K562 (cell line): Measurements from ENCODE around the gene AMBRA1. TPM values are rescaled to one million over a fixed set of nuclear protein-coding genes. Genes with fewer than 3 reads are reported as not detected.
A peak's percentile ranks its signal among the peaks of the same experiment; 100 is the strongest.

Experiments
- ATAC-seq: fragments of 200-7000 bp; cut with Tn5 transposase; 3 replicates; pipeline ENCODE4 v1.9.1; 2020; ENCODE audit warnings: moderate library complexity
- BruUV-seq: library from RNA; stranded (reverse); fragments of 400-500 nt; replicated peaks from 2 replicates; lab custom pipeline; 2021; lab: Mats Ljungman, UMichigan
- CTCF ChIA-PET: fragments of 300-600 bp; formaldehyde crosslinking; extraction: SDS; loops from one replicate; lab custom pipeline; 2021; ENCODE audit warnings: low intra/inter-chr PET ratio; lab: Yijun Ruan, JAX
- POLR2A ChIA-PET: fragments of 300-600, 350-650 bp; sonication (Branson Sonifier 250); formaldehyde crosslinking; extraction: SDS; loops from one replicate; lab custom pipeline; 2021; ENCODE audit warnings: antibody characterized with exemption, inconsistent platforms; lab: Yijun Ruan, JAX
- DNase-seq, 4 experiments: peaks; one replicate each; pipeline versions ENCODE4 v3.0.0 to v3.0.0-alpha.2; 2011 to 2018; ENCODE audit warnings: low spot score in 3 of 4, mixed read lengths in 3 of 4; ENCODE audit errors: extremely low read depth in 1 of 4
- FAIRE-seq: peaks from 2 replicates; lab custom pipeline; 2011; peaks lifted over from hg19 to GRCh38; lab: Jason Lieb, UNC
- H2AFZ ChIP-seq: 2 replicates; pipeline ENCODE4 v1.6.0; 2011; ENCODE audit warnings: low read depth, low read length, control low read depth, inconsistent platforms
- H3K27ac ChIP-seq: fragments of 200-600 bp; 3 replicates; pipeline ENCODE4 v1.8.0; 2011; ENCODE audit warnings: low read depth, mild to moderate bottlenecking, control low read depth, inconsistent platforms, low read length, moderate library complexity, mixed read lengths; ENCODE audit errors: extremely low read depth
- H3K27me3 ChIP-seq, 2 experiments: fragments of 300-600 bp in 1 of 2; 2 replicates in 1 of 2; 3 replicates in 1 of 2; pipeline versions ENCODE4 v1.6.0 to v1.8.0; 2011; ENCODE audit warnings: inconsistent platforms in 2 of 2, low read length in 2 of 2, mild to moderate bottlenecking in 1 of 2, mixed read lengths in 1 of 2, moderate library complexity in 1 of 2; ENCODE audit not compliant: control insufficient read depth in 2 of 2, insufficient read depth in 2 of 2
- H3K36me3 ChIP-seq: fragments of 300-600 bp; 3 replicates; pipeline ENCODE4 v1.8.0; 2011; ENCODE audit warnings: mild to moderate bottlenecking, low read length, inconsistent platforms; ENCODE audit not compliant: control insufficient read depth, insufficient read depth
- H3K4me1 ChIP-seq, 2 experiments: fragments of 200-600 bp in 1 of 2; replicated peaks in 1 of 2; 2 replicates in 1 of 2; 3 replicates in 1 of 2; pipeline versions ENCODE4 v1.5.1 to v1.8.0; 2011; ENCODE audit warnings: inconsistent platforms in 2 of 2, low read length in 2 of 2, mild to moderate bottlenecking in 1 of 2, mixed read lengths in 1 of 2, moderate library complexity in 1 of 2; ENCODE audit not compliant: control insufficient read depth in 2 of 2, insufficient read depth in 2 of 2
- H3K4me2 ChIP-seq: 2 replicates; pipeline ENCODE4 v1.6.1; 2011; ENCODE audit warnings: low read length, control low read depth, inconsistent platforms, mixed read lengths; ENCODE audit not compliant: insufficient read depth
- H3K4me3 ChIP-seq: fragments of 200-600 bp; sonication (generic), shearing (Covaris generic); 2 replicates; pipeline ENCODE4 v1.5.1; 2016; ENCODE audit warnings: control low read depth, inconsistent platforms
- H3K79me2 ChIP-seq: fragments of 200-600 bp; 3 replicates; pipeline ENCODE4 v1.8.0; 2011; ENCODE audit warnings: low read length, inconsistent platforms; ENCODE audit not compliant: control insufficient read depth, insufficient read depth
- H3K9ac ChIP-seq, 2 experiments: 2 replicates each; pipeline versions ENCODE4 v1.6.0 to v1.6.1; 2011; ENCODE audit warnings: low read depth in 2 of 2, low read length in 2 of 2, control low read depth in 1 of 2, inconsistent platforms in 1 of 2, mild to moderate bottlenecking in 1 of 2, mixed read lengths in 1 of 2; ENCODE audit not compliant: insufficient read depth in 1 of 2
- H3K9me1 ChIP-seq: one replicate; pipeline ENCODE4 v1.6.0; 2011; ENCODE audit warnings: inconsistent platforms, mild to moderate bottlenecking, low read length, moderate library complexity; ENCODE audit not compliant: control insufficient read depth, insufficient read depth
- H3K9me3 ChIP-seq: replicated peaks from 2 replicates; pipeline ENCODE4 v1.5.1; 2011; ENCODE audit warnings: low read depth, low read length, inconsistent platforms; ENCODE audit not compliant: control insufficient read depth, insufficient read depth
- H4K20me1 ChIP-seq: replicated peaks from 2 replicates; pipeline ENCODE4 v1.6.1; 2011; ENCODE audit warnings: low read length, inconsistent platforms, mixed read lengths; ENCODE audit not compliant: control insufficient read depth, insufficient read depth
- GABPB2 ChIP-seq: fragments of 250-450 bp; sonication (Bioruptor Pico); conservative IDR thresholded peaks from 2 replicates; pipeline ENCODE4 v1.5.1; 2021; ENCODE audit warnings: mild to moderate bottlenecking
- NR4A1 ChIP-seq, 2 experiments: fragments of 250-450 bp in 1 of 2; fragments of 450-650 bp in 1 of 2; sonication (Bioruptor Pico) in 1 of 2; IDR thresholded peaks; 2 replicates each; pipeline versions ENCODE4 v1.4.0 to v1.6.1; 2016 to 2020; ENCODE audit warnings: mild to moderate bottlenecking in 2 of 2, missing compliant biosample characterization in 1 of 2, missing genetic modification characterization in 1 of 2, moderate library complexity in 1 of 2
- PTRF ChIP-seq: fragments of 450-650 bp; IDR thresholded peaks from 2 replicates; pipeline ENCODE4 v1.6.1; 2016; ENCODE audit warnings: mild to moderate bottlenecking, missing genetic modification characterization, missing compliant biosample characterization
- ZBTB33 ChIP-seq: sonication (generic); formaldehyde crosslinking; IDR thresholded peaks from 2 replicates; pipeline ENCODE4 v1.8.1; 2023; ENCODE audit warnings: mild to moderate bottlenecking, missing genetic modification reagents
- WGBS: fragments of 100-300 bp; shearing (Covaris generic); methylation state at CpG from one replicate; pipeline ENCODE4 v1.1.6; 2016; ENCODE audit warnings: low coverage, mixed read lengths; ENCODE audit not compliant: insufficient coverage; ENCODE audit errors: missing lambda C conversion rate; 5-methylcytosine and 5-hydroxymethylcytosine counted together
- in situ Hi-C: fragments of 300-500 bp; cut with MboI; formaldehyde crosslinking; loops from 4 replicates; pipeline ENCODE4 v1.15.0; 2018; ENCODE audit warnings: inconsistent platforms, mixed read lengths
- intact Hi-C: fragments of 100-400 bp; cut with micrococcal nuclease; formaldehyde crosslinking; loops from 2 replicates; pipeline ENCODE4 v1.14.2; 2022
- polyA plus RNA-seq, 8 experiments: library from polyadenylated mRNA; depleted of rRNA in 4 of 8; stranded (reverse) in 5 of 8; unstranded in 3 of 8; fragments of >200 nt; fragmentation: Nextera tagmentation in 2 of 8; fragmentation: Illumina TruSeq in 1 of 8; extraction: Ambion mirVana in 2 of 8; extraction: Trizol in 1 of 8; gene quantifications; 2 replicates each; pipeline versions ENCODE4 v1.2.1 to v1.2.3, GENCODE V29; 2011 to 2014; ENCODE audit warnings: inconsistent platforms in 1 of 8, missing spikeins in 1 of 8
- total RNA-seq, 7 experiments: library from RNA; depleted of rRNA in 6 of 7; stranded (reverse); fragments of >200 nt in 6 of 7; fragmentation: Illumina TruSeq in 2 of 7; extraction: Trizol in 2 of 7; gene quantifications; 2 replicates each; pipeline versions ENCODE4 v1.2.1 to v1.2.3, GENCODE V29; 2011 to 2021; ENCODE audit warnings: low replicate concordance in 1 of 7

The AMBRA1 gene
- total and polyA plus RNA-seq, 9 of the 15 experiments (the other 6 are each of a cell fraction or from before 2014, with no cell fraction given): 0.15 to 24.5 (median 13.0) TPM

- H3K36me3 ChIP-seq: peaks cover 87% of the 10 kb centered on the region; the same call in 2 of the 3 replicates
- H3K9me1 ChIP-seq: no peaks in the 10 kb centered on the region
- BruUV-seq: no TSS peak
- no peaks in the 10 kb centered on the region for H3K27me3 ChIP-seq
- TF ChIP-seq NR4A1 (CRISPR knock-in tag; IDR thresholded peaks at IDR 0.05) (no peak), NR4A1 (tag; IDR thresholded peaks at IDR 0.05) (no peak), ZBTB33 (CRISPR knock-in tag) (peak; percentile 53; the same call in 1 of the 2 replicates), GABPB2 (CRISPR knock-in tag) (no peak), PTRF (tag) (no peak)
- H3K4me3 ChIP-seq: no peak overlapping the region
- POLR2A ChIA-PET: no interaction called here
- intact Hi-C loops: no loop called here
- H3K27ac ChIP-seq: no peak overlapping the region
- H3K4me2 ChIP-seq: no peak overlapping the region
- no peak for ATAC-seq
- 89% methylated on average over 27 of the region's 30 CpGs for WGBS
- no peak overlapping the region for H2AFZ ChIP-seq
- no peak overlapping the region for H3K9ac ChIP-seq
- H3K79me2 ChIP-seq: no peaks in the 10 kb centered on the region
- FAIRE-seq: no peak
- CTCF ChIA-PET: no interaction called here
- peaks cover 0 to 25% of the 10 kb centered on the region in 2 experiments; a peak in 2 of 5 replicates for H3K4me1 ChIP-seq
- DNase-seq: no peak
- H4K20me1 ChIP-seq: no peaks in the 10 kb centered on the region; the same call in 1 of the 2 replicates
- in situ Hi-C loops: no loop called here
- H3K9me3 ChIP-seq: no peaks in the 10 kb centered on the region
Measured at GRCh38 chr11:46373787-46374740, 219.8 kb downstream of the AMBRA1 start.
